GM12878 (cell line): ENCODE data around the gene XPC. TPM values are rescaled to one million over a fixed set of nuclear protein-coding genes. Genes with fewer than 3 reads are reported as not detected.
A peak's percentile ranks its signal among the peaks of the same experiment; 100 is the strongest.

Source experiments
- ATAC-seq: fragments of 200-7000 bp; cut with Tn5 transposase; 3 replicates; pipeline ENCODE4 v1.9.1; 2020; ENCODE audit warnings: mild to moderate bottlenecking, moderate library complexity
- BruUV-seq: library from RNA; stranded (reverse); fragments of 400-500 nt; replicated peaks from 2 replicates; lab custom pipeline; 2021; lab: Mats Ljungman, UMichigan
- CTCF ChIA-PET: fragments of 300-600 bp; sonication (Branson Sonifier 250); formaldehyde crosslinking; extraction: SDS; loops from one replicate; lab custom pipeline; 2021; ENCODE audit warnings: inconsistent platforms; lab: Yijun Ruan, JAX
- POLR2A ChIA-PET: fragments of 350-600 bp; formaldehyde crosslinking; extraction: SDS; loops from one replicate; lab custom pipeline; 2021; ENCODE audit warnings: inconsistent platforms; lab: Charles Lee
- RAD21 ChIA-PET: fragments of 300-600 bp; sonication (Branson Sonifier 250); formaldehyde crosslinking; loops from one replicate; lab custom pipeline; 2023; ENCODE audit warnings: antibody characterized with exemption; ENCODE audit not compliant: unreplicated experiment; lab: Charles Lee
- SMC1A ChIA-PET: fragments of 300-600 bp; sonication (Branson Sonifier 250); formaldehyde crosslinking; loops from one replicate; lab custom pipeline; 2023; ENCODE audit not compliant: unreplicated experiment, uncharacterized antibody; lab: Charles Lee
- DNase-seq: peaks from one replicate; pipeline ENCODE4 v3.0.0-alpha.2; 2011; ENCODE audit warnings: low read depth, low spot score
- FAIRE-seq: peaks from 3 replicates; lab custom pipeline; 2011; peaks lifted over from hg19 to GRCh38; lab: Jason Lieb, UNC
- H2AFZ ChIP-seq: 2 replicates; pipeline ENCODE4 v1.6.0; 2011; ENCODE audit warnings: low read depth, low read length, control low read depth; ENCODE audit not compliant: control insufficient read depth
- H3K27ac ChIP-seq: 2 replicates; pipeline ENCODE4 v1.5.1; 2011; ENCODE audit warnings: control low read depth; ENCODE audit not compliant: control insufficient read depth, insufficient read depth
- H3K27me3 ChIP-seq, 2 experiments: replicated peaks in 1 of 2; 2 replicates each; pipeline versions ENCODE4 v1.6.0 to v1.6.1; 2011; ENCODE audit warnings: low read length in 1 of 2; ENCODE audit not compliant: control insufficient read depth in 2 of 2, insufficient read depth in 2 of 2
- H3K36me3 ChIP-seq, 2 experiments: 2 replicates each; pipeline ENCODE4 v1.5.1; 2011; ENCODE audit warnings: low read length in 1 of 2; ENCODE audit not compliant: control insufficient read depth in 2 of 2, insufficient read depth in 2 of 2
- H3K4me1 ChIP-seq: 2 replicates; pipeline ENCODE4 v1.6.1; 2011; ENCODE audit warnings: mild to moderate bottlenecking, low read length, moderate library complexity, mixed read lengths; ENCODE audit not compliant: control insufficient read depth, insufficient read depth
- H3K4me2 ChIP-seq: 2 replicates; pipeline ENCODE4 v1.6.0; 2011; ENCODE audit warnings: control low read depth; ENCODE audit not compliant: control insufficient read depth, insufficient read depth
- H3K4me3 ChIP-seq: fragments of 200-600 bp; sonication (generic); 2 replicates; pipeline ENCODE4 v1.5.1; 2016
- H3K79me2 ChIP-seq: 2 replicates; pipeline ENCODE4 v1.6.0; 2011; ENCODE audit warnings: low read length; ENCODE audit not compliant: control insufficient read depth, insufficient read depth
- H3K9ac ChIP-seq: 2 replicates; pipeline ENCODE4 v1.8.0; 2011; ENCODE audit warnings: low read length, control low read depth, mixed read lengths; ENCODE audit not compliant: control insufficient read depth, insufficient read depth
- H3K9me3 ChIP-seq: replicated peaks from 3 replicates; pipeline ENCODE4 v1.5.1; 2011; ENCODE audit warnings: mild to moderate bottlenecking, low read length; ENCODE audit not compliant: control insufficient read depth, insufficient read depth
- H4K20me1 ChIP-seq: 2 replicates; pipeline ENCODE4 v1.6.0; 2011; ENCODE audit not compliant: control insufficient read depth, insufficient read depth
- CHD4 ChIP-seq: fragments of 200-600 bp; sonication (generic); IDR thresholded peaks from 2 replicates; pipeline ENCODE4 v1.6.1; 2016; ENCODE audit warnings: mild to moderate bottlenecking
- EED ChIP-seq: sonication (generic); IDR thresholded peaks from 2 replicates; pipeline ENCODE4 v1.6.1; 2016; ENCODE audit warnings: antibody characterized with exemption, low read depth
- POLR2A ChIP-seq: IDR thresholded peaks from 2 replicates; pipeline ENCODE4 v1.6.1; 2011; ENCODE audit warnings: low read depth, mild to moderate bottlenecking, low read length
- RAD21 ChIP-seq: IDR thresholded peaks from 2 replicates; pipeline ENCODE4 v1.6.1; 2011; ENCODE audit warnings: mild to moderate bottlenecking, low read depth, low read length, moderate library complexity; ENCODE audit not compliant: insufficient read depth
- SMAD1 ChIP-seq: fragments of 450-650 bp; IDR thresholded peaks from 2 replicates; pipeline ENCODE4 v1.6.1; 2018; ENCODE audit warnings: mild to moderate bottlenecking, low read depth; ENCODE audit not compliant: partially characterized antibody
- YY1 ChIP-seq: IDR thresholded peaks from 2 replicates; pipeline ENCODE4 v1.6.1; 2011; ENCODE audit warnings: low read depth, mild to moderate bottlenecking, low read length
- WGBS: methylation state at CpG from one replicate; pipeline ENCODE4 v1.1.6; 2016; ENCODE audit warnings: low lambda C conversion rate; ENCODE audit not compliant: insufficient replicate concordance, insufficient coverage; ENCODE audit errors: missing lambda C conversion rate; 5-methylcytosine and 5-hydroxymethylcytosine counted together
- in situ Hi-C: fragments of 300-500 bp; cut with MboI; formaldehyde crosslinking; loops from 9 replicates; pipeline ENCODE4 v1.14.3; 2018; ENCODE audit warnings: mixed read lengths
- intact Hi-C: fragments of 100-400 bp; cut with micrococcal nuclease; formaldehyde crosslinking; loops from one replicate; pipeline ENCODE4 v1.14.2; 2022; ENCODE audit not compliant: unreplicated experiment
- polyA plus RNA-seq, 11 experiments: library from polyadenylated mRNA; depleted of rRNA in 4 of 11; unstranded in 6 of 11; stranded (reverse) in 5 of 11; fragments of >200 nt; fragmentation: Nextera tagmentation in 4 of 11; fragmentation: Illumina TruSeq in 1 of 11; extraction: Ambion mirVana in 4 of 11; extraction: Trizol in 1 of 11; gene quantifications; 1 replicate in 1 of 11; 2 replicates in 10 of 11; pipeline versions ENCODE4 v1.2.1 to v1.2.3, GENCODE V29; 2011 to 2016; ENCODE audit warnings: inconsistent platforms in 2 of 11, missing spikeins in 2 of 11, low read depth in 1 of 11
- total RNA-seq, 4 experiments: library from RNA; depleted of rRNA in 3 of 4; stranded (reverse); fragments of >200 nt in 3 of 4; fragmentation: Illumina TruSeq in 1 of 4; extraction: Trizol in 1 of 4; gene quantifications; 2 replicates each; pipeline versions ENCODE4 v1.2.1 to v1.2.3, GENCODE V29; 2013 to 2021
- TF ChIP-seq, protein P1 (sequence below): fragments of 450-650 bp; IDR thresholded peaks from 2 replicates; pipeline ENCODE4 v1.6.1; 2017; ENCODE audit warnings: mild to moderate bottlenecking
- TF ChIP-seq, protein P2 (sequence below): IDR thresholded peaks from 2 replicates; pipeline ENCODE4 v1.6.1; 2011; ENCODE audit warnings: borderline replicate concordance, low read depth, mild to moderate bottlenecking, moderate library complexity, mixed read lengths, low read length; ENCODE audit not compliant: insufficient read depth; ENCODE audit errors: extremely low read length
- TF ChIP-seq, protein P3 (sequence below), 3 experiments: IDR thresholded peaks in 2 of 3; conservative IDR thresholded peaks in 1 of 3; 2 replicates each; pipeline ENCODE4 v1.5.1; 2011; ENCODE audit warnings: low read depth in 3 of 3, low read length in 3 of 3, mild to moderate bottlenecking in 3 of 3, control low read depth in 2 of 3, moderate library complexity in 2 of 3, inconsistent platforms in 1 of 3, mixed read lengths in 1 of 3; ENCODE audit not compliant: control insufficient read depth in 2 of 3, insufficient read depth in 1 of 3; ENCODE audit errors: extremely low read depth in 1 of 3

Gene XPC
- total and polyA plus RNA-seq, 10 of the 15 experiments (the other 5 are each of a cell fraction or from before 2014, with no cell fraction given), result 4.0 to 48.3 (median 29.8) TPM

DNA sequence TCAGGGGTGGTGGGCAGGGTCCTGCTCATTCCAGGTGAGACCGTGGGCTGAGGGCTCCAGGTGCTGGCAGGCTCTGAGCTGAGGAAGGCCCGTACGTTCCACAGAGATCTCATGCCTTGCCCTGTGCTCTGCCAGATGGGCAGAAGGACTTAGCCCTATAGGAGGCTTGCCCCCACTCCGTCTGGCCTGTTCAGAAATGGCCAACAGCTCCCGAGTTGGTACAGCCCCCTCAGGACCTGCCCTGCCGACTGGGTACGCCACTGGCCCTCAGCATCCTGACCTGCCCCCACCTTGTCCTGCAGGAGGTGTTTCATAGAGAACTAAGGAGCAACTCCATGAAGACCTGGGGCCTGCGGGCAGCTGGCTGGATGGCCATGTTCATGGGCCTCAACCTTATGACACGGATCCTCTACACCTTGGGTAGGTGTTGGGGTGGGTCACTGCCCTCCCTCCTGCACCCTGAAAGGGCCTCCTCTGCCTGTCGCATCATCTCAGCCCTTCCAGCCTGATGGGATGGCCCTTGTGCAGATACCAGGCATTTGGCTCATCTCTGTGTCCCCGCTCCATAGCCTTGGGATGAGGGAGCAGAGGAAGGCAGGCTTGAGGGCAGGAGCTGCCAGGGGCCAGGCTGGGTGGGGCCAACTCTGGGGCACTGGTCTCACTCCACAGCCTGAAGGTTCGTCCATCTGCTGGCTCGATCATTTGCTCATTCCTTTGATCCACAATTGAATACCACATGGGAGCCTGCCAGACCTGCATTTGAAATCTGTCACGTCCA, 39.3 kb downstream of the XPC start:
- H3K4me2 ChIP-seq, result no peak overlapping the region
- ATAC-seq (no peak), FAIRE-seq (no peak), DNase-seq (no peak)
- ChIA-PET RAD21 (no interaction called here), POLR2A (interaction anchor here (1.1 kb wide), 1 partner anchor 14 kb away, joined by 4 read pairs; the partner anchor contains the start of genes CHCHD4 and TMEM43), SMC1A (no interaction called here), CTCF (no interaction called here)
- H3K4me3 ChIP-seq, result no peak overlapping the region
- peaks cover 4% of the 10 kb centered on the region for H3K4me1 ChIP-seq
- H3K27me3 ChIP-seq, result no peaks in the 10 kb centered on the region
- no peak overlapping the region for H3K9ac ChIP-seq
- H3K79me2 ChIP-seq, result no peaks in the 10 kb centered on the region
- peaks cover 4 to 18% of the 10 kb centered on the region in 2 experiments; a peak in 3 of 4 replicates for H3K36me3 ChIP-seq
- no peaks in the 10 kb centered on the region for H4K20me1 ChIP-seq
- in situ Hi-C loops (no loop called here), intact Hi-C loops (no loop called here)
- H2AFZ ChIP-seq, result no peak overlapping the region
- TF ChIP-seq POLR2A (peak; percentile 12; the same call in 1 of the 2 replicates), RAD21 (no peak), EED (no peak), CHD4 (no peak), YY1 (no peak), SMAD1 (no peak)
- TF ChIP-seq, protein P1, sequence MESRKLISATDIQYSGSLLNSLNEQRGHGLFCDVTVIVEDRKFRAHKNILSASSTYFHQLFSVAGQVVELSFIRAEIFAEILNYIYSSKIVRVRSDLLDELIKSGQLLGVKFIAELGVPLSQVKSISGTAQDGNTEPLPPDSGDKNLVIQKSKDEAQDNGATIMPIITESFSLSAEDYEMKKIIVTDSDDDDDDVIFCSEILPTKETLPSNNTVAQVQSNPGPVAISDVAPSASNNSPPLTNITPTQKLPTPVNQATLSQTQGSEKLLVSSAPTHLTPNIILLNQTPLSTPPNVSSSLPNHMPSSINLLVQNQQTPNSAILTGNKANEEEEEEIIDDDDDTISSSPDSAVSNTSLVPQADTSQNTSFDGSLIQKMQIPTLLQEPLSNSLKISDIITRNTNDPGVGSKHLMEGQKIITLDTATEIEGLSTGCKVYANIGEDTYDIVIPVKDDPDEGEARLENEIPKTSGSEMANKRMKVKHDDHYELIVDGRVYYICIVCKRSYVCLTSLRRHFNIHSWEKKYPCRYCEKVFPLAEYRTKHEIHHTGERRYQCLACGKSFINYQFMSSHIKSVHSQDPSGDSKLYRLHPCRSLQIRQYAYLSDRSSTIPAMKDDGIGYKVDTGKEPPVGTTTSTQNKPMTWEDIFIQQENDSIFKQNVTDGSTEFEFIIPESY, result no peak
- TF ChIP-seq, protein P2, sequence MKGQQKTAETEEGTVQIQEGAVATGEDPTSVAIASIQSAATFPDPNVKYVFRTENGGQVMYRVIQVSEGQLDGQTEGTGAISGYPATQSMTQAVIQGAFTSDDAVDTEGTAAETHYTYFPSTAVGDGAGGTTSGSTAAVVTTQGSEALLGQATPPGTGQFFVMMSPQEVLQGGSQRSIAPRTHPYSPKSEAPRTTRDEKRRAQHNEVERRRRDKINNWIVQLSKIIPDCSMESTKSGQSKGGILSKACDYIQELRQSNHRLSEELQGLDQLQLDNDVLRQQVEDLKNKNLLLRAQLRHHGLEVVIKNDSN, result no peak
- TF ChIP-seq, protein P3, sequence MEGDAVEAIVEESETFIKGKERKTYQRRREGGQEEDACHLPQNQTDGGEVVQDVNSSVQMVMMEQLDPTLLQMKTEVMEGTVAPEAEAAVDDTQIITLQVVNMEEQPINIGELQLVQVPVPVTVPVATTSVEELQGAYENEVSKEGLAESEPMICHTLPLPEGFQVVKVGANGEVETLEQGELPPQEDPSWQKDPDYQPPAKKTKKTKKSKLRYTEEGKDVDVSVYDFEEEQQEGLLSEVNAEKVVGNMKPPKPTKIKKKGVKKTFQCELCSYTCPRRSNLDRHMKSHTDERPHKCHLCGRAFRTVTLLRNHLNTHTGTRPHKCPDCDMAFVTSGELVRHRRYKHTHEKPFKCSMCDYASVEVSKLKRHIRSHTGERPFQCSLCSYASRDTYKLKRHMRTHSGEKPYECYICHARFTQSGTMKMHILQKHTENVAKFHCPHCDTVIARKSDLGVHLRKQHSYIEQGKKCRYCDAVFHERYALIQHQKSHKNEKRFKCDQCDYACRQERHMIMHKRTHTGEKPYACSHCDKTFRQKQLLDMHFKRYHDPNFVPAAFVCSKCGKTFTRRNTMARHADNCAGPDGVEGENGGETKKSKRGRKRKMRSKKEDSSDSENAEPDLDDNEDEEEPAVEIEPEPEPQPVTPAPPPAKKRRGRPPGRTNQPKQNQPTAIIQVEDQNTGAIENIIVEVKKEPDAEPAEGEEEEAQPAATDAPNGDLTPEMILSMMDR (IDR thresholded peaks at IDR 0.05 in 2 of 3, conservative IDR thresholded peaks at IDR 0.05 in 1 of 3; ENCODE audit: control insufficient read depth in 2 of 3, extremely low read depth in 1 of 3, insufficient read depth in 1 of 3, low read depth in 3 of 3, low read length in 3 of 3), result no peak
- 83% methylated on average over 14 of the region's 14 CpGs for WGBS
- no peak overlapping the region for H3K27ac ChIP-seq
- H3K9me3 ChIP-seq, result no peaks in the 10 kb centered on the region
- BruUV-seq, result no TSS peak
